Measurements from ENCODE around the gene PSTPIP1.
"Not testable (repeated sequence)": the region's sequence is repeated elsewhere in the genome, so short reads cannot be mapped to it uniquely, and the experiment has no call there.

Gene PSTPIP1

GRCh38 chr15:76961268-76962011, 33.5 kb upstream of the PSTPIP1 start:
- TF ChIP-seq CTCF (IDR thresholded peaks at IDR 0.05; ENCODE audit: extremely low read depth, missing control alignments) = no peak

GRCh38 chr15:76962337-76963013, 32.5 kb upstream of the PSTPIP1 start:
- no peak for DNase-seq (ENCODE audit: low spot score)
- no peak for TF ChIP-seq CTCF (IDR thresholded peaks at IDR 0.05; ENCODE audit: extremely low read depth, missing control alignments)

More at GRCh38 chr15:76961268-76962011, 33.5 kb upstream of the PSTPIP1 start:
- no peak for DNase-seq (ENCODE audit: low spot score)

GRCh38 chr15:76963596-76963995, 31.3 kb upstream of the PSTPIP1 start:
- no peak for TF ChIP-seq CTCF (IDR thresholded peaks at IDR 0.05; ENCODE audit: extremely low read depth, missing control alignments)
- no peak for DNase-seq (ENCODE audit: low spot score)

- TF ChIP-seq CTCF (IDR thresholded peaks at IDR 0.05; ENCODE audit: extremely low read depth, missing control alignments) = no peak
- no peak for DNase-seq (ENCODE audit: low spot score)
Measured at GRCh38 chr15:76964157-76964556, 30.8 kb upstream of the PSTPIP1 start.

GRCh38 chr15:76966051-76966450, 28.9 kb upstream of the PSTPIP1 start:
- not testable (repeated sequence) for DNase-seq (ENCODE audit: low spot score)

GRCh38 chr15:76967067-76967466, 27.9 kb upstream of the PSTPIP1 start:
- TF ChIP-seq CTCF (IDR thresholded peaks at IDR 0.05; ENCODE audit: extremely low read depth, missing control alignments) = no peak
- no peak for DNase-seq (ENCODE audit: low spot score)

- no peak for DNase-seq (ENCODE audit: low spot score)
- no peak for TF ChIP-seq CTCF (IDR thresholded peaks at IDR 0.05; ENCODE audit: extremely low read depth, missing control alignments)
Measured at GRCh38 chr15:76968306-76968705, 26.6 kb upstream of the PSTPIP1 start.
